Measurements from ENCODE around the gene SH3BGRL. TPM values are rescaled to one million over a fixed set of nuclear protein-coding genes. Genes with fewer than 3 reads are reported as not detected.

SH3BGRL gene
- 93.1 and 105 TPM in 2 replicates for total RNA-seq

GRCh38 chrX:81201671-81202455, at the start of gene SH3BGRL, which contains the start of gene HMGN5:
Gene SH3BGRL, plus strand, starts transcription at chrX:81202102. Its CDS starts 99 bp downstream, at chrX:81202201.
Gene HMGN5, minus strand, starts transcription at chrX:81201913. Its CDS starts 80,364 bp downstream, at chrX:81121549.

Other genes with a start within 250 kb of the SH3BGRL start
- gene HMGN5, start 189 bp upstream of the SH3BGRL start, total RNA-seq, result 0.78 and 2.5 TPM in 2 replicates

All from epithelial cell of alveolus of lung (primary cell).